Measurements from ENCODE around the gene HABP4.

DNA sequence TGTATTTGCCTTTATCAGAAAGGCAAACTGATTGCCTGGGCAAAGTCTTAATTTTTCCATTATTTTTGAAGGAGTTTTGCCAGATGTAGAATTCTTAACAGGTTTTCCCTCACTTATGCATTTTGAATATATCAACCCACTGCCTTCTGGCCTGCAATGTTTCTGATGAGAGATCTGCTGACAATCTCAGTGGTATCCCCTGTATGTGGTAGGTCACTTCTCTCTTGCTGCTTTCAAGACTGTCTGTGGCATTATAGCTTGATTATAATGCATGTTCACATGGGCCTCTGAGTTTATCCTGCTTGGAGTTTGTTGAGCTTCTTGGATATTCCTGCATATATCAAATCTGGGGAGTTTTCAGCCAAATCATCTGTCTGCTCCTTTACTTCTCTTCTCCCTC, 82.2 kb downstream of the HABP4 start:
- TF ChIP-seq, protein P1, sequence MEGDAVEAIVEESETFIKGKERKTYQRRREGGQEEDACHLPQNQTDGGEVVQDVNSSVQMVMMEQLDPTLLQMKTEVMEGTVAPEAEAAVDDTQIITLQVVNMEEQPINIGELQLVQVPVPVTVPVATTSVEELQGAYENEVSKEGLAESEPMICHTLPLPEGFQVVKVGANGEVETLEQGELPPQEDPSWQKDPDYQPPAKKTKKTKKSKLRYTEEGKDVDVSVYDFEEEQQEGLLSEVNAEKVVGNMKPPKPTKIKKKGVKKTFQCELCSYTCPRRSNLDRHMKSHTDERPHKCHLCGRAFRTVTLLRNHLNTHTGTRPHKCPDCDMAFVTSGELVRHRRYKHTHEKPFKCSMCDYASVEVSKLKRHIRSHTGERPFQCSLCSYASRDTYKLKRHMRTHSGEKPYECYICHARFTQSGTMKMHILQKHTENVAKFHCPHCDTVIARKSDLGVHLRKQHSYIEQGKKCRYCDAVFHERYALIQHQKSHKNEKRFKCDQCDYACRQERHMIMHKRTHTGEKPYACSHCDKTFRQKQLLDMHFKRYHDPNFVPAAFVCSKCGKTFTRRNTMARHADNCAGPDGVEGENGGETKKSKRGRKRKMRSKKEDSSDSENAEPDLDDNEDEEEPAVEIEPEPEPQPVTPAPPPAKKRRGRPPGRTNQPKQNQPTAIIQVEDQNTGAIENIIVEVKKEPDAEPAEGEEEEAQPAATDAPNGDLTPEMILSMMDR (IDR thresholded peaks at IDR 0.05; ENCODE audit: low read depth, low read length): no peak
- TF ChIP-seq EZH2phosphoT487 (IDR thresholded peaks at IDR 0.05; ENCODE audit: low read depth): no peak
